Loucy (cell line): ENCODE measurements around the gene CLSTN2.

Source experiments
- CTCF ChIP-seq: fragments of 200-600 bp; sonication (generic); conservative IDR thresholded peaks from 2 replicates; pipeline ENCODE4 v1.5.1; 2014; ENCODE audit warnings: mild to moderate bottlenecking, antibody characterized with exemption, low read length
- EZH2phosphoT487 ChIP-seq: fragments of 200-600 bp; IDR thresholded peaks from 2 replicates; pipeline ENCODE4 v1.6.1; 2018; ENCODE audit warnings: antibody characterized with exemption, mild to moderate bottlenecking, moderate library complexity, borderline replicate concordance

GRCh38 chr3:140360332-140360731 is 425.3 kb downstream of the CLSTN2 start:
- TF ChIP-seq CTCF (no peak), EZH2phosphoT487 (no peak)
